NT2/D1 (cell line): ENCODE results near the gene SPPL2A.

Source experiments
- SUZ12 ChIP-seq: IDR thresholded peaks from 2 replicates; pipeline ENCODE4 v1.6.1; 2011; ENCODE audit not compliant: insufficient read length, insufficient read depth; ENCODE audit errors: extremely low read depth
- ZNF274 ChIP-seq: IDR thresholded peaks from 2 replicates; pipeline ENCODE4 v1.6.1; 2011; ENCODE audit warnings: mild to moderate bottlenecking, low read depth, low read length

GRCh38 chr15:50707878-50708427, 57.6 kb downstream of the SPPL2A start:
- TF ChIP-seq ZNF274 (no peak), SUZ12 (no peak)
